Activated CD8-positive, alpha-beta T cell treated with anti-CD3 and anti-CD28 coated beads for 36 hours (primary cell): ENCODE results near the gene ECI1. TPM values are rescaled to one million over a fixed set of nuclear protein-coding genes. Genes with fewer than 3 reads are reported as not detected.
"Not testable (repeated sequence)": the region's sequence is repeated elsewhere in the genome, so short reads cannot be mapped to it uniquely, and the experiment has no call there.

ENCODE experiments used
- ATAC-seq: fragments of 200-7000 bp; cut with Tn5 transposase; one replicate; pipeline ENCODE4 v1.10.0; 2021; ENCODE audit warnings: mild to moderate bottlenecking, moderate library complexity
- CTCF ChIA-PET: fragments of 350-600 bp; sonication (Branson Sonifier 250); formaldehyde crosslinking; loops from one replicate; lab custom pipeline; 2021; ENCODE audit warnings: antibody characterized with exemption; lab: Charles Lee
- POLR2A ChIA-PET: fragments of 350-600 bp; sonication (Branson Sonifier 250); formaldehyde crosslinking; loops from one replicate; lab custom pipeline; 2021; ENCODE audit warnings: antibody characterized with exemption; lab: Charles Lee
- DNase-seq: peaks from one replicate; pipeline ENCODE4 v3.0.0-alpha.2; 2020
- H3K27ac Mint-ChIP-seq: one replicate; pipeline ENCODE4 v1.8.0; 2021; ENCODE audit warnings: mild to moderate bottlenecking, mixed read lengths
- H3K27me3 Mint-ChIP-seq: one replicate; pipeline ENCODE4 v1.8.0; 2021; ENCODE audit warnings: mixed read lengths
- H3K36me3 Mint-ChIP-seq: one replicate; pipeline ENCODE4 v1.8.0; 2021; ENCODE audit warnings: low read depth, mixed read lengths
- H3K4me1 Mint-ChIP-seq: one replicate; pipeline ENCODE4 v1.8.0; 2021; ENCODE audit warnings: low read depth, mixed read lengths
- H3K4me3 Mint-ChIP-seq: one replicate; pipeline ENCODE4 v1.8.0; 2021; ENCODE audit warnings: mild to moderate bottlenecking, moderate library complexity, mixed read lengths
- H3K9me3 Mint-ChIP-seq: one replicate; pipeline ENCODE4 v1.8.0; 2021; ENCODE audit warnings: mixed read lengths
- intact Hi-C: fragments of 100-400 bp; cut with micrococcal nuclease; formaldehyde crosslinking; loops from one replicate; pipeline ENCODE4 v1.10.0; 2022
- total RNA-seq, 2 experiments: library from RNA; stranded (reverse); gene quantifications; one replicate each; pipeline ENCODE4 v1.2.3, GENCODE V29; 2021
- TF ChIP-seq, protein P1 (sequence below): fragments of 200-600 bp; IDR thresholded peaks from one replicate; pipeline ENCODE4 v1.8.0; 2022; ENCODE audit warnings: antibody characterized with exemption, mild to moderate bottlenecking

ECI1 gene
- total RNA-seq, 2 experiments from 2014 or later = 37.4 to 40.5 TPM

DNA sequence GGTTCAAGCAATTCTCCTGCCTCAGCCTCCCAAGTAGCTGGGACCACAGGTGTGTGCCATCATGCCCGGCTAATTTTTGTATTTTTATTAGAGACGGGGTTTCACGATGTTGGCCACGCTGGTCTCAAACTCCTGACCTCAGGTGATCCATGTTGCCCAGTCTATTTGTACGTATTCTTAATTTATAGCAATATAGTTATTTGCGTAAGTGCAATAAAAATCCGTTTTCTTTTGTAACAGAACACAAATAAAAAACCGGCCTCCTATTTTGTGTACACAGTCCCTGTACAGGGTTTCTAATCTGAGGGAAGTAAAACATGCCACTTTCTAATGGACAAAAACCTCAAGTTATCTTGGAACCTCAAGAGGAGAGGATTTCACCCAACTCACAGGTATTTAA, 8.9 kb upstream of the ECI1 start:
- H3K9me3 Mint-ChIP-seq = no peaks in the 10 kb centered on the region
- TF ChIP-seq, protein P1, sequence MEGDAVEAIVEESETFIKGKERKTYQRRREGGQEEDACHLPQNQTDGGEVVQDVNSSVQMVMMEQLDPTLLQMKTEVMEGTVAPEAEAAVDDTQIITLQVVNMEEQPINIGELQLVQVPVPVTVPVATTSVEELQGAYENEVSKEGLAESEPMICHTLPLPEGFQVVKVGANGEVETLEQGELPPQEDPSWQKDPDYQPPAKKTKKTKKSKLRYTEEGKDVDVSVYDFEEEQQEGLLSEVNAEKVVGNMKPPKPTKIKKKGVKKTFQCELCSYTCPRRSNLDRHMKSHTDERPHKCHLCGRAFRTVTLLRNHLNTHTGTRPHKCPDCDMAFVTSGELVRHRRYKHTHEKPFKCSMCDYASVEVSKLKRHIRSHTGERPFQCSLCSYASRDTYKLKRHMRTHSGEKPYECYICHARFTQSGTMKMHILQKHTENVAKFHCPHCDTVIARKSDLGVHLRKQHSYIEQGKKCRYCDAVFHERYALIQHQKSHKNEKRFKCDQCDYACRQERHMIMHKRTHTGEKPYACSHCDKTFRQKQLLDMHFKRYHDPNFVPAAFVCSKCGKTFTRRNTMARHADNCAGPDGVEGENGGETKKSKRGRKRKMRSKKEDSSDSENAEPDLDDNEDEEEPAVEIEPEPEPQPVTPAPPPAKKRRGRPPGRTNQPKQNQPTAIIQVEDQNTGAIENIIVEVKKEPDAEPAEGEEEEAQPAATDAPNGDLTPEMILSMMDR = no peak
- POLR2A ChIA-PET = interaction anchor here (1.5 to 6.3 kb wide), 4 partner anchors 9 to 24 kb away, joined by 3 to 59 read pairs (median 5); partner anchors contain the start of genes DNASE1L2 and ECI1
- no peaks in the 10 kb centered on the region for H3K27me3 Mint-ChIP-seq
- intact Hi-C loops = no loop called here
- H3K36me3 Mint-ChIP-seq = peaks cover 78% of the 10 kb centered on the region
- no peak overlapping the region for H3K27ac Mint-ChIP-seq
- peaks cover 13% of the 10 kb centered on the region for H3K4me1 Mint-ChIP-seq
- no peak overlapping the region for H3K4me3 Mint-ChIP-seq
- DNase-seq = no peak
- ATAC-seq = no peak
- CTCF ChIA-PET = interaction anchor here (1.8 kb wide), 1 partner anchor 65 kb away, joined by 5 read pairs; no protein-coding TSS in a partner anchor

DNA sequence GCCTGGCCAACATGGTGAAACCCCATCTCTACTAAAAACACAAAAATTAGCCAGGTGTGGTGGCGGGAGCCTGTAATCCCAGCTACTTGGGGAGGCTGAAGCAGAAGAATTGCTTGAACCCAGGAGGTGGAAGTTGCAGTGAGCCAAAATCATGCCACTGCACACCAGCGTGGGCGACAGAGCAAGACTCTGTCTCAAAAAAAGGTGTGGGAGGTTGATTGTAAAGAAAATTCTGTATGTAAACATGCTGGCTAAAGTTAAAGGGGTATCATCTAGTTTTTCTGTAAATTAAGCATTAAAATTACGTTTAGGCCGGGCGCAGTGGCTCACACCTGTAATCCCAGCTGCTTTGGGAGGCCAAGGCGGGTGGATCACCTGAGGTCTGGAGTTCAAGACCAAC, 7.1 kb upstream of the ECI1 start:
- intact Hi-C loops, H3K4me3 Mint-ChIP-seq, ATAC-seq, H3K4me1 Mint-ChIP-seq, H3K9me3 Mint-ChIP-seq, H3K27ac Mint-ChIP-seq, DNase-seq, H3K27me3 Mint-ChIP-seq: not testable (repeated sequence)
- CTCF ChIA-PET = interaction anchor here (1.6 to 1.8 kb wide), 2 partner anchors 64 to 236 kb away, joined by 3 to 5 read pairs; no protein-coding TSS in a partner anchor
- H3K36me3 Mint-ChIP-seq = peaks cover 71% of the 10 kb centered on the region
- POLR2A ChIA-PET = interaction anchor here (0.7 to 6.3 kb wide), 10 partner anchors 7 to 102 kb away, joined by 3 to 59 read pairs (median 4); partner anchors contain the start of genes DNASE1L2, ECI1 and RNPS1

- no peak overlapping the region for H3K27ac Mint-ChIP-seq
- intact Hi-C loops = no loop called here
- H3K9me3 Mint-ChIP-seq = no peaks in the 10 kb centered on the region
- H3K4me3 Mint-ChIP-seq = no peak overlapping the region
- TF ChIP-seq, protein P1 = no peak
- peaks cover 5% of the 10 kb centered on the region for H3K4me1 Mint-ChIP-seq
- H3K27me3 Mint-ChIP-seq = no peaks in the 10 kb centered on the region
- ChIA-PET POLR2A (interaction anchor here (0.7 to 2.3 kb wide), 9 partner anchors 10 to 276 kb away, joined by 3 to 7 read pairs (median 4); partner anchors contain the start of gene RNPS1), CTCF (interaction anchor here (1.2 kb wide), 1 partner anchor 11 kb away, joined by 3 read pairs; no protein-coding TSS in a partner anchor)
- DNase-seq = no peak
- ATAC-seq = no peak
- H3K36me3 Mint-ChIP-seq = peaks cover 70% of the 10 kb centered on the region
These were observed 6.3 kb upstream of the ECI1 start for GRCh38 chr16:2257726-2258125.

GRCh38 chr16:2256531-2257140, 5.2 kb upstream of the ECI1 start:
- CTCF ChIA-PET = interaction anchor here (1.2 kb wide), 1 partner anchor 10 kb away, joined by 3 read pairs; no protein-coding TSS in a partner anchor
- H3K9me3 Mint-ChIP-seq = no peaks in the 10 kb centered on the region
- TF ChIP-seq, protein P1 = no peak
- no peak overlapping the region for H3K4me3 Mint-ChIP-seq
- POLR2A ChIA-PET = interaction anchor here (0.8 to 2.3 kb wide), 9 partner anchors 9 to 105 kb away, joined by 3 to 7 read pairs (median 4); no protein-coding TSS in a partner anchor
- DNase-seq = no peak
- H3K27ac Mint-ChIP-seq = peak overlapping the region; percentile 39
- peaks cover 61% of the 10 kb centered on the region for H3K36me3 Mint-ChIP-seq
- no peaks in the 10 kb centered on the region for H3K27me3 Mint-ChIP-seq
- H3K4me1 Mint-ChIP-seq = peaks cover 9% of the 10 kb centered on the region
- no peak for ATAC-seq
- intact Hi-C loops = no loop called here

- ATAC-seq (no peak), DNase-seq (no peak)
- H3K27ac Mint-ChIP-seq = peak overlapping the region; percentile 49
- ChIA-PET CTCF (interaction anchor here (2.7 kb wide), 2 partner anchors 10 to 28 kb away, joined by 9 to 10 read pairs; no protein-coding TSS in a partner anchor), POLR2A (interaction anchor here (0.6 to 3.8 kb wide), 11 partner anchors 8 to 272 kb away, joined by 3 to 59 read pairs (median 4); partner anchors contain the start of gene TRAF7)
- TF ChIP-seq, protein P1 = no peak
- H3K4me3 Mint-ChIP-seq = no peak overlapping the region
- no peaks in the 10 kb centered on the region for H3K9me3 Mint-ChIP-seq
- H3K4me1 Mint-ChIP-seq = peaks cover 14% of the 10 kb centered on the region
- no peaks in the 10 kb centered on the region for H3K27me3 Mint-ChIP-seq
- peaks cover 51% of the 10 kb centered on the region for H3K36me3 Mint-ChIP-seq
- intact Hi-C loops = no loop called here
These were observed 1.9 kb upstream of the ECI1 start for GRCh38 chr16:2253293-2253692.
